Measurements from ENCODE around the gene MTFP1. TPM values are rescaled to one million over a fixed set of nuclear protein-coding genes. Genes with fewer than 3 reads are reported as not detected.

Gene MTFP1
- total and polyA plus RNA-seq, 9 of the 15 experiments (the other 6 are each of a cell fraction or from before 2014, with no cell fraction given): 10.7 to 52.0 (median 30.1) TPM

DNA sequence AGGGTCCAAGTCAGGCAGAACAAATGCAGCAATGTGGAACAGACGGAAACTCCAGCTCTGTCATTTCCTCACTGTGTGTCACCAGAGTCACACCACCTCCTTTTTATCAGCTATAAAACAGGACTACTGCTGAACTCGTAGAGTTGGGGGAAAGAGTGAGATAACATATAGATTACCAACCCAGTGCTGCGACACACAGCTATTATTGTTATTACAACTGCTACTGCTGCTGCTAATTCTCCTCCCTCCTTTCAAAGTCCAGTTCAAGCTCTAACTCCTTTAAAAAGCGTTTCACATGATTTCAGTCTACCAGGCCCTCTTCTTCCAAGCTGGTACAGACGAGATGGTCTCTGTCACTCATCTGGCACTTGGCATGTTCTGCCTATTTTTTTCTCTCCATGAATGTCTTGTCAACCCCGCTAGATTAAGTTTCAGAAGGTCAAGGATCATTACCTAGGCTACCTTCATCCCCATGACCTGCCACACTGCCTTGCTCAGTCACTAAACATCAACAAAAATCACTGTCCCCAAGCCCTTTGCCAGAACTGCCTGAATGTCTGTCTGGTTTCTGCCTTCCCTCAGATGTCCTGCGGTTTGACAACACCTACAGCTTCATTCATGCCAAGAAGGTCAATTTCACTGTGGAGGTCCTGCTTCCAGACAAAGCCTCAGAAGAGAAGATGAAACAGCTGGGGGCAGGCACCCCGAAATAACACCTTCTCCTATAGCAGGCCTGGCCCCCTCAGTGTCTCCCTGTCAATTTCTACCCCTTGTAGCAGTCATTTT, 3.7 kb upstream of the MTFP1 start (continued):
- TF ChIP-seq, protein P1, sequence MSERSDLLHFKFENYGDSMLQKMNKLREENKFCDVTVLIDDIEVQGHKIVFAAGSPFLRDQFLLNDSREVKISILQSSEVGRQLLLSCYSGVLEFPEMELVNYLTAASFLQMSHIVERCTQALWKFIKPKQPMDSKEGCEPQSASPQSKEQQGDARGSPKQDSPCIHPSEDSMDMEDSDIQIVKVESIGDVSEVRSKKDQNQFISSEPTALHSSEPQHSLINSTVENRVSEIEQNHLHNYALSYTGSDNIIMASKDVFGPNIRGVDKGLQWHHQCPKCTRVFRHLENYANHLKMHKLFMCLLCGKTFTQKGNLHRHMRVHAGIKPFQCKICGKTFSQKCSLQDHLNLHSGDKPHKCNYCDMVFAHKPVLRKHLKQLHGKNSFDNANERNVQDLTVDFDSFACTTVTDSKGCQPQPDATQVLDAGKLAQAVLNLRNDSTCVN (CRISPR knock-in tag; IDR thresholded peaks at IDR 0.05): no peak
- no peak for TF ChIP-seq POLR2H (tag; IDR thresholded peaks at IDR 0.05; ENCODE audit: low read depth)
- TF ChIP-seq ZNF24 (IDR thresholded peaks at IDR 0.05): peak; percentile 90
- no peak for TF ChIP-seq CEBPZ (IDR thresholded peaks at IDR 0.05; ENCODE audit: borderline replicate concordance, low read depth, low read length)
- 0 out of 4 replicates have a peak, but pooled peaks of 1 of the 2 experiments have one; percentile 27 for TF ChIP-seq KDM1A (IDR thresholded peaks at IDR 0.05)
- no peak for TF ChIP-seq CBFB (CRISPR knock-in tag; IDR thresholded peaks at IDR 0.05)
- no peak for TF ChIP-seq RAD51 (IDR thresholded peaks at IDR 0.05; ENCODE audit: borderline replicate concordance, low read depth)
- no peak for TF ChIP-seq E2F5 (CRISPR knock-in tag; IDR thresholded peaks at IDR 0.05)
- TF ChIP-seq NCOR1 (IDR thresholded peaks at IDR 0.05): peak; percentile 79
- TF ChIP-seq NKRF (IDR thresholded peaks at IDR 0.05; ENCODE audit: borderline replicate concordance): no peak
- TF ChIP-seq GATA2 (CRISPR knock-in tag; IDR thresholded peaks at IDR 0.05): peak; percentile 62; the same call in 1 of the 2 replicates
- no peak for TF ChIP-seq KHSRP (IDR thresholded peaks at IDR 0.05)
- peak; percentile 91 for TF ChIP-seq BHLHE40 (IDR thresholded peaks at IDR 0.05; ENCODE audit: low read length)
- TF ChIP-seq SMARCA4 (IDR thresholded peaks at IDR 0.05): peak; percentile 88
- TF ChIP-seq, protein P2, sequence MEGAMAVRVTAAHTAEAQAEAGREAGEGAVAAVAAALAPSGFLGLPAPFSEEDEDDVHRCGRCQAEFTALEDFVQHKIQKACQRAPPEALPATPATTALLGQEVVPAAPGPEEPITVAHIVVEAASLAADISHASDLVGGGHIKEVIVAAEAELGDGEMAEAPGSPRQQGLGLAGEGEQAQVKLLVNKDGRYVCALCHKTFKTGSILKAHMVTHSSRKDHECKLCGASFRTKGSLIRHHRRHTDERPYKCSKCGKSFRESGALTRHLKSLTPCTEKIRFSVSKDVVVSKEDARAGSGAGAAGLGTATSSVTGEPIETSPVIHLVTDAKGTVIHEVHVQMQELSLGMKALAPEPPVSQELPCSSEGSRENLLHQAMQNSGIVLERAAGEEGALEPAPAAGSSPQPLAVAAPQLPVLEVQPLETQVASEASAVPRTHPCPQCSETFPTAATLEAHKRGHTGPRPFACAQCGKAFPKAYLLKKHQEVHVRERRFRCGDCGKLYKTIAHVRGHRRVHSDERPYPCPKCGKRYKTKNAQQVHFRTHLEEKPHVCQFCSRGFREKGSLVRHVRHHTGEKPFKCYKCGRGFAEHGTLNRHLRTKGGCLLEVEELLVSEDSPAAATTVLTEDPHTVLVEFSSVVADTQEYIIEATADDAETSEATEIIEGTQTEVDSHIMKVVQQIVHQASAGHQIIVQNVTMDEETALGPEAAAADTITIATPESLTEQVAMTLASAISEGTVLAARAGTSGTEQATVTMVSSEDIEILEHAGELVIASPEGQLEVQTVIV (CRISPR knock-in tag; IDR thresholded peaks at IDR 0.05; ENCODE audit: borderline replicate concordance): no peak
- peak; percentile 24; the same call in 1 of the 2 replicates for TF ChIP-seq CEBPB (tag; IDR thresholded peaks at IDR 0.05)
- peak in 1 of 2 experiments; percentile 79; a peak in 2 of 4 replicates for TF ChIP-seq TBL1XR1 (IDR thresholded peaks at IDR 0.05; ENCODE audit: low read length in 2 of 2)
- TF ChIP-seq BRCA1 (IDR thresholded peaks at IDR 0.05): no peak
- no peak for TF ChIP-seq BRCA1 (CRISPR knock-in tag; IDR thresholded peaks at IDR 0.05)
